Stimulated activated memory B cell treated with anti-CD40 and anti-IgM and Interleukin-4, amounts not matched to agents 10 μg/mL and 1 μg/mL and 100 μg/mL, for 72 hours (primary cell): ENCODE data around the gene PLXNA2.

ENCODE experiments used
- ATAC-seq: fragments of 150-1000 bp; cut with Tn5 transposase; 2 replicates; pipeline ENCODE4 v1.10.0; 2021
- H3K27ac Mint-ChIP-seq: one replicate; pipeline ENCODE4 v1.8.0; 2022; ENCODE audit warnings: mild to moderate bottlenecking, mixed read lengths
- H3K27me3 Mint-ChIP-seq: one replicate; pipeline ENCODE4 v1.8.0; 2022; ENCODE audit warnings: mixed read lengths
- H3K36me3 Mint-ChIP-seq: one replicate; pipeline ENCODE4 v1.8.0; 2022; ENCODE audit warnings: mixed read lengths
- H3K4me1 Mint-ChIP-seq: one replicate; pipeline ENCODE4 v1.8.0; 2022; ENCODE audit warnings: mixed read lengths
- H3K4me3 Mint-ChIP-seq: one replicate; pipeline ENCODE4 v1.8.0; 2022; ENCODE audit warnings: mild to moderate bottlenecking, moderate library complexity, mixed read lengths
- H3K9me3 Mint-ChIP-seq: one replicate; pipeline ENCODE4 v1.8.0; 2022; ENCODE audit warnings: mixed read lengths

PLXNA2 gene

DNA sequence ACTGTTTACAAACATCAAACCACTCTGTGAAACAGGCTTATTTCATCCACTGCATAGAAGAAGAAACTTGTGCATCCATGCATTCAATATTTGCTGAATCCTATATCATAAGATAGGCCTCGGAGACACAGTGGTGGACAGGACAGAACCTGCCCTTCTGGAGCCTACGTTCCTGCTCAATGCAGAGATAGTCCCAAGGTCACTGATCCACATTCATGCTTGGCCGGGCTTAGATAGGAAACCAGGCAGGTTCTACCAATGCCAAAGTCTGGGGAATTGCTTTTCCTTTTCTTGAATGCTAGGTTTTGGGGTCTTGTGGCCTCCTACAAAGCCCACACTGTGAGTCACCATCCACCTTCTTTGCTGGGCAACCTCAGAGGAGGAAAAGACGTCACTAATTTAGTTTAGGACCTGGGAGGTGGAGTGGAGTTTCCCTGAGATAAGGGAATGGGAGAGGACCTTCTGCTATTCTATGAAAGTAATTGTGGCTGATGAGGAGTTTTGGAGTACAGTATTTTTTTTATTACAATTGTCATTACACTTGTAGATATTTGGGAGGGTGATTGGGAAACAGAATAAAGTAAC lies 233.6 kb downstream of the PLXNA2 start:
- no peaks in the 10 kb centered on the region for H3K36me3 Mint-ChIP-seq
- H3K4me3 Mint-ChIP-seq: no peak overlapping the region
- H3K27ac Mint-ChIP-seq: no peak overlapping the region
- H3K27me3 Mint-ChIP-seq: peaks cover 9% of the 10 kb centered on the region
- H3K9me3 Mint-ChIP-seq: peaks cover 3% of the 10 kb centered on the region
- H3K4me1 Mint-ChIP-seq: no peaks in the 10 kb centered on the region
- ATAC-seq: no peak

- H3K36me3 Mint-ChIP-seq: no peaks in the 10 kb centered on the region
- no peak for ATAC-seq
- no peaks in the 10 kb centered on the region for H3K4me1 Mint-ChIP-seq
- peaks cover 2% of the 10 kb centered on the region for H3K27me3 Mint-ChIP-seq
- no peak overlapping the region for H3K27ac Mint-ChIP-seq
- no peak overlapping the region for H3K4me3 Mint-ChIP-seq
- peaks cover 3% of the 10 kb centered on the region for H3K9me3 Mint-ChIP-seq
Measured at GRCh38 chr1:208009706-208010444, 234.3 kb downstream of the PLXNA2 start.

DNA sequence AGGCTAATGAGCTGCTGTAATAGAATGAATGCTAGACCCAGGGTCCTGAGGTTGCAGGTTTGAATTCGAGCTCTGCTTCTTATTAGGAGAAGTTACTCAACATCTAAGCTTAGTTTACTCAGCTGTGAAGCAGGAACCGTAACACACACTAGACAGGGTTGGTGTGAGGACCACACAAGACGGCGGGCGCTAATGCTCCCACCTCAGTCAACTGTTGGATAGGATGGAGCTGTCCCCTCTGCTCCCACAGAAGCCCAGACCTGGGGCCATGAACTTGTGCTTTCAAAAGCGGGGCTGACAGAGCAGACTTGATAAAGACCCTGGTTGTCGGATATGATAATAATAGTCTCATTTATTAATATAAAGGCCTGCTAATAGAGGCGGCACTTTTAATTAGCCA lies 234.9 kb downstream of the PLXNA2 start:
- Mint-ChIP-seq H3K36me3 (no peaks in the 10 kb centered on the region), H3K4me1 (no peaks in the 10 kb centered on the region)
- no peak for ATAC-seq

GRCh38 chr1:208008534-208008933 lies 235.7 kb downstream of the PLXNA2 start:
- Mint-ChIP-seq H3K4me1 (no peaks in the 10 kb centered on the region), H3K9me3 (peaks cover 3% of the 10 kb centered on the region), H3K36me3 (no peaks in the 10 kb centered on the region), H3K27ac (no peak overlapping the region), H3K4me3 (no peak overlapping the region), H3K27me3 (no peaks in the 10 kb centered on the region)
- no peak for ATAC-seq

More for the DNA sequence above, 234.9 kb downstream of the PLXNA2 start:
- Mint-ChIP-seq H3K27ac (no peak overlapping the region), H3K4me3 (no peak overlapping the region), H3K9me3 (peaks cover 3% of the 10 kb centered on the region), H3K27me3 (no peaks in the 10 kb centered on the region)

GRCh38 chr1:208007938-208008342 lies 236.2 kb downstream of the PLXNA2 start:
- no peak overlapping the region for H3K27ac Mint-ChIP-seq

GRCh38 chr1:208007319-208007937 lies 236.8 kb downstream of the PLXNA2 start:
- no peak overlapping the region for H3K4me3 Mint-ChIP-seq

More at GRCh38 chr1:208007938-208008342, 236.2 kb downstream of the PLXNA2 start:
- Mint-ChIP-seq H3K27me3 (peaks cover 4% of the 10 kb centered on the region), H3K36me3 (no peaks in the 10 kb centered on the region), H3K4me1 (no peaks in the 10 kb centered on the region), H3K4me3 (no peak overlapping the region), H3K9me3 (peaks cover 3% of the 10 kb centered on the region)
- no peak for ATAC-seq

GRCh38 chr1:208006258-208006920 lies 237.8 kb downstream of the PLXNA2 start:
- H3K4me3 Mint-ChIP-seq: no peak overlapping the region
- ATAC-seq: no peak
- peaks cover 3% of the 10 kb centered on the region for H3K9me3 Mint-ChIP-seq
- H3K36me3 Mint-ChIP-seq: no peaks in the 10 kb centered on the region
- no peaks in the 10 kb centered on the region for H3K4me1 Mint-ChIP-seq
- peaks cover 14% of the 10 kb centered on the region for H3K27me3 Mint-ChIP-seq
- no peak overlapping the region for H3K27ac Mint-ChIP-seq

More at GRCh38 chr1:208007319-208007937, 236.8 kb downstream of the PLXNA2 start:
- Mint-ChIP-seq H3K27ac (no peak overlapping the region), H3K27me3 (peaks cover 9% of the 10 kb centered on the region), H3K4me1 (no peaks in the 10 kb centered on the region), H3K9me3 (peaks cover 3% of the 10 kb centered on the region), H3K36me3 (no peaks in the 10 kb centered on the region)
- no peak for ATAC-seq

- Mint-ChIP-seq H3K36me3 (no peaks in the 10 kb centered on the region), H3K4me3 (no peak overlapping the region), H3K27me3 (peaks cover 14% of the 10 kb centered on the region), H3K27ac (no peak overlapping the region), H3K9me3 (peaks cover 3% of the 10 kb centered on the region), H3K4me1 (no peaks in the 10 kb centered on the region)
- ATAC-seq: no peak
Measured at GRCh38 chr1:208004851-208005250, 239.3 kb downstream of the PLXNA2 start.

- Mint-ChIP-seq H3K27ac (no peak overlapping the region), H3K36me3 (no peaks in the 10 kb centered on the region), H3K27me3 (peaks cover 14% of the 10 kb centered on the region), H3K4me1 (no peaks in the 10 kb centered on the region), H3K4me3 (no peak overlapping the region), H3K9me3 (peaks cover 3% of the 10 kb centered on the region)
- ATAC-seq: no peak
Measured at GRCh38 chr1:208003241-208003640, 240.9 kb downstream of the PLXNA2 start.

- no peaks in the 10 kb centered on the region for H3K4me1 Mint-ChIP-seq
- H3K27me3 Mint-ChIP-seq: peaks cover 14% of the 10 kb centered on the region
- H3K4me3 Mint-ChIP-seq: no peak overlapping the region
- H3K9me3 Mint-ChIP-seq: peaks cover 3% of the 10 kb centered on the region
- no peak for ATAC-seq
- no peak overlapping the region for H3K27ac Mint-ChIP-seq
- no peaks in the 10 kb centered on the region for H3K36me3 Mint-ChIP-seq
Measured at GRCh38 chr1:208002672-208003071, 241.5 kb downstream of the PLXNA2 start.

- Mint-ChIP-seq H3K27me3 (peaks cover 14% of the 10 kb centered on the region), H3K4me3 (no peak overlapping the region), H3K9me3 (peaks cover 3% of the 10 kb centered on the region), H3K27ac (no peak overlapping the region), H3K4me1 (no peaks in the 10 kb centered on the region), H3K36me3 (no peaks in the 10 kb centered on the region)
- ATAC-seq: no peak
Measured at GRCh38 chr1:208002078-208002477, 242.1 kb downstream of the PLXNA2 start.

DNA sequence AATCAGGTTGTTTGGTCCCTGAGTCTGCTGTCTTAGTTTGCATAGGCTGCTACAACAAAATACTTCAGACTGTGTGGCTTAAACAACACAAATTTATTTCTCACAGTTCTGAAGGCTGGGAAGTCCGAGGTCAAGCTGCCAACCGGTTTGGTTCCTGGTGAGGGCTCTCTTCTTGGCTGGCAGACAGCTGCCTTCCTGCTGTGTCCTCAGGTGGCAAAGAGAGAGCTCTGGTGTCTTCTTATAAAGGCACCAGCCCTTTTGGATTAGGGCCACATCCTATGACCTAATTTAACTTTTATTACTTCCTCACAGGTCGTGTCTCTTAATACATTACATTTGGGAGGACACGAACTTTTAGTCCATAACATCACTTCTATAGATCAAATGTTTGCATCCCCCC lies 243.7 kb downstream of the PLXNA2 start:
- Mint-ChIP-seq H3K4me3 (no peak overlapping the region), H3K4me1 (no peaks in the 10 kb centered on the region), H3K27ac (no peak overlapping the region), H3K27me3 (peaks cover 14% of the 10 kb centered on the region), H3K9me3 (no peaks in the 10 kb centered on the region), H3K36me3 (no peaks in the 10 kb centered on the region)
- no peak for ATAC-seq

DNA sequence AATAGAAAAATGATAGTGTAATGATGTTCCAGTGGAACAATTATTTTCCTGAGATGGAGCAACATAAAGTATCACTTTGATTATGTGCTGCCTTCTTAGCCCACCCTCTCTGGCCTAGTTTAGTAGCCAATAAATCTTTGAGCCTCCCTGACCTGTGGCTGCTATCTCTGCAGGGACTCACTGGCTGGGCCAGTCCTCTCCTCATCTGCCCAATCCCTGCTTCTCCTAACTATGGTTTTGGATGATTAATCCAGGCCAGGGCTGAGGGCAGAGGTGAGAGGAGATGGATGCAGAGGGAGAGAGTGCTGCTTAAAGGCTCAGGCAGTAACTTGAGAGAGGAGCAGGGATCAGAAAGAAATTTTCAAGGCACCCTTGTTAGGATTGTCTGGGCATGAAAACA lies 244.2 kb downstream of the PLXNA2 start:
- no peak for ATAC-seq
- no peak overlapping the region for H3K27ac Mint-ChIP-seq
- H3K36me3 Mint-ChIP-seq: no peaks in the 10 kb centered on the region
- no peak overlapping the region for H3K4me3 Mint-ChIP-seq
- no peaks in the 10 kb centered on the region for H3K4me1 Mint-ChIP-seq
- H3K9me3 Mint-ChIP-seq: no peaks in the 10 kb centered on the region
- peaks cover 14% of the 10 kb centered on the region for H3K27me3 Mint-ChIP-seq

GRCh38 chr1:207999274-207999915 lies 244.8 kb downstream of the PLXNA2 start:
- peaks cover 14% of the 10 kb centered on the region for H3K27me3 Mint-ChIP-seq
- no peak overlapping the region for H3K27ac Mint-ChIP-seq
- no peak overlapping the region for H3K4me3 Mint-ChIP-seq
- H3K4me1 Mint-ChIP-seq: no peaks in the 10 kb centered on the region
- no peaks in the 10 kb centered on the region for H3K9me3 Mint-ChIP-seq
- H3K36me3 Mint-ChIP-seq: no peaks in the 10 kb centered on the region
- ATAC-seq: no peak

DNA sequence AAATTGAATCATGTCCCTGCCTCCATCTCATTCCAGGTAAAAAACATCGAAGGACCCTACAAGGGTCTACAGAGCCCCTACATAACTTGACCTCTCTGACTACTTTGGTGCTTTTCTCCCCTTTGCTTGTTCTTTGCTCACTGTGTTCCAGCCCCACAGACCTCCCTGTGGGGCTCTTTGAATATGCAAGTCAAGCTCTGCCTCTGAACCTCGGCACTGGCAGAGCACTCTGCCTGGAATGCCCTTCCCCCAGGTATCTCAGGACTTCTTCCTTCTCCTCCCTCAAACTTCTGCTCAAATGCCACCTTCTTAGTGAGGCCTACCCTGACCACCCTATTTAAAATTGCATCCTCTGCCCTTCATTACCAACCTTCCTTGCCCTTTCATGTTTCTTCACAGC lies 245.5 kb downstream of the PLXNA2 start:
- Mint-ChIP-seq H3K27me3 (peaks cover 18% of the 10 kb centered on the region), H3K27ac (no peak overlapping the region), H3K36me3 (no peaks in the 10 kb centered on the region), H3K4me1 (no peaks in the 10 kb centered on the region), H3K9me3 (no peaks in the 10 kb centered on the region), H3K4me3 (no peak overlapping the region)
- no peak for ATAC-seq
